Measurements from ENCODE around the gene CFAP410. TPM values are rescaled to one million over a fixed set of nuclear protein-coding genes. Genes with fewer than 3 reads are reported as not detected.
A peak's percentile ranks its signal among the peaks of the same experiment; 100 is the strongest.

The CFAP410 gene
- total and polyA plus RNA-seq, 2 donors (not counting 1 experiment from before 2014, with no cell fraction given): 69.2 to 98.8 TPM

DNA sequence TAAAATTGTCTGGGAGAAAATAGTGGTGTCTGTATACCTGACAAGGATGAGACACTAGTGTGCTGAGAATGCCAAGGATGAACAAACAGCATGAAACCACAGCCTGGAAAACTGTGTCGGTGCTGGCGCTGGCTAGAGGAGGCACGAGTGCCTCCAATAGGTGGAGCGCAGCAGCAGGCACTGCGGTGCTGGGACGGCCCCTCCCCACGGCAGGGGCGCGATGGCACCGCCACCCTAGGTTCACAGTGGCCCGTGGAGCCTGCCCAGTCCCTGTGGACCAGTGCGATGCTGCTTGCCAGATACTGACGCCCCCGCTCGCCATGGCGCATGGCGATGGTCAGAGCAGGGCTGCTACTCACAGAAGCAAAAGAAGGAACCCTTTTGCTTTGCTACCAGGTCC, 6.8 kb downstream of the CFAP410 start:
- H3K9me3 Mint-ChIP-seq (ENCODE audit: insufficient read depth): no peaks in the 10 kb centered on the region
- ATAC-seq (ENCODE audit: low read depth) (no peak), DNase-seq (no peak)
- H3K4me1 ChIP-seq (ENCODE audit: control insufficient read depth in 2 of 2, insufficient read depth in 2 of 2, low read length in 2 of 2): no peaks in the 10 kb centered on the region
- no peaks in the 10 kb centered on the region for H3K27me3 ChIP-seq (replicated peaks in 1 of 4; ENCODE audit: control extremely low read depth in 1 of 4, control insufficient read depth in 3 of 4, insufficient read depth in 4 of 4, low read length in 3 of 4)
- H3K9ac ChIP-seq (ENCODE audit: low read length): no peak overlapping the region
- no peak overlapping the region for H3K27ac ChIP-seq (ENCODE audit: low read length in 2 of 2)
- H3K4me3 ChIP-seq (ENCODE audit: control extremely low read depth in 1 of 5, extremely low read depth in 1 of 5, insufficient read depth in 1 of 5, low read depth in 2 of 5, low read length in 4 of 5): no peak overlapping the region
- POLR2A ChIA-PET: no interaction called here
- peaks cover 42% of the 10 kb centered on the region for H4K20me1 ChIP-seq (ENCODE audit: control insufficient read depth, insufficient read depth, low read length, poor library complexity, severe bottlenecking)
- H3K79me2 ChIP-seq (ENCODE audit: control insufficient read depth, insufficient read depth, low read length): no peaks in the 10 kb centered on the region
- no peak for TF ChIP-seq EZH2 (IDR thresholded peaks at IDR 0.05; ENCODE audit: borderline replicate concordance, insufficient read depth, low read depth, low read length, poor library complexity, severe bottlenecking)
- TF ChIP-seq, protein P1, sequence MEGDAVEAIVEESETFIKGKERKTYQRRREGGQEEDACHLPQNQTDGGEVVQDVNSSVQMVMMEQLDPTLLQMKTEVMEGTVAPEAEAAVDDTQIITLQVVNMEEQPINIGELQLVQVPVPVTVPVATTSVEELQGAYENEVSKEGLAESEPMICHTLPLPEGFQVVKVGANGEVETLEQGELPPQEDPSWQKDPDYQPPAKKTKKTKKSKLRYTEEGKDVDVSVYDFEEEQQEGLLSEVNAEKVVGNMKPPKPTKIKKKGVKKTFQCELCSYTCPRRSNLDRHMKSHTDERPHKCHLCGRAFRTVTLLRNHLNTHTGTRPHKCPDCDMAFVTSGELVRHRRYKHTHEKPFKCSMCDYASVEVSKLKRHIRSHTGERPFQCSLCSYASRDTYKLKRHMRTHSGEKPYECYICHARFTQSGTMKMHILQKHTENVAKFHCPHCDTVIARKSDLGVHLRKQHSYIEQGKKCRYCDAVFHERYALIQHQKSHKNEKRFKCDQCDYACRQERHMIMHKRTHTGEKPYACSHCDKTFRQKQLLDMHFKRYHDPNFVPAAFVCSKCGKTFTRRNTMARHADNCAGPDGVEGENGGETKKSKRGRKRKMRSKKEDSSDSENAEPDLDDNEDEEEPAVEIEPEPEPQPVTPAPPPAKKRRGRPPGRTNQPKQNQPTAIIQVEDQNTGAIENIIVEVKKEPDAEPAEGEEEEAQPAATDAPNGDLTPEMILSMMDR (IDR thresholded peaks at IDR 0.05): no peak
- intact Hi-C loops (cut with micrococcal nuclease): no loop called here
- CTCF ChIA-PET: no interaction called here
- no peaks in the 10 kb centered on the region for H3K27me3 Mint-ChIP-seq
- no peak overlapping the region for H3K27ac Mint-ChIP-seq
- no peak overlapping the region for H3K4me2 ChIP-seq (replicated peaks; ENCODE audit: low read depth, low read length, poor library complexity, severe bottlenecking)
- no peak overlapping the region for H3K4me3 Mint-ChIP-seq
- no peaks in the 10 kb centered on the region for H3K9me3 ChIP-seq (ENCODE audit: control extremely low read depth in 1 of 3, control insufficient read depth in 2 of 3, insufficient read depth in 1 of 3, low read length in 2 of 3)
- H3K4me1 Mint-ChIP-seq: no peaks in the 10 kb centered on the region
- WGBS (ENCODE audit: insufficient coverage): 94% methylated on average over 17 of the region's 17 CpGs
- H3K36me3 ChIP-seq (replicated peaks in 1 of 2; ENCODE audit: control extremely low read depth in 1 of 2, control insufficient read depth in 1 of 2, extremely low read depth in 1 of 2, insufficient read depth in 2 of 2, low read length in 1 of 2): peaks cover 0 to 30% of the 10 kb centered on the region in 2 experiments
- no peak overlapping the region for H2AFZ ChIP-seq (ENCODE audit: insufficient read depth, low read depth, low read length, poor library complexity, severe bottlenecking)

DNA sequence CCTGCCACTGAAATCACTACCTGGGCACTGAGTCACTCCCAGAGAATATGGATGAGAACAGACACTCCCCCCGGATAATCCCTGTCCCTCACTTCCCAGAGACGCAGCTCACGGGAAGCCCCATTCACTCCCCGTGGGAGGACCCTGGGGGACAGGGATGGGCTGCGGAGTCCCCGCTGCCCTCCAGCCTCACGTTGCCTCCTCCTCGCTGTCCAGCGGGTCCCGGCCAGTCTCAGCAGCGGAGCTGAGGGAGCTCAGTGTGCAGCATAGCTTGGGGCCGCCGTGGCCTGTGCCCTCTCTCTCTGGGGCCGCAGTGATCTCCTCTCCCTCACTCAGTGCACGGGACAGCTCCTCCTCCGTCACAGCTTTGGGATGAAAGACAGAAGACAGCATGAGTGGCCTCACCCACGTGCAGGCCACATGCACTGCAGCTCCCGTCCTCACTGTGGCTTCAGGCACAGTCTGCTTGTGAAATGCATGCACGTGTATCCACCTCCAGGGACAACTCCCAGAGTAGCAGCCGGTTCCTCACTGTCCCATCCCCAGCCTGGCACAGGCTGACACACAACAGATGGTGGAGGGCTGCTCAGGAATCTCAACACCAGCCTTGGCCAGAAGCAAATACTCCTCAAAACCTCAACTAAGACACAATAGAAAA, 7.4 kb downstream of the CFAP410 start:
- H2AFZ ChIP-seq (ENCODE audit: insufficient read depth, low read depth, low read length, poor library complexity, severe bottlenecking): no peak overlapping the region
- H3K4me3 Mint-ChIP-seq: no peak overlapping the region

More for the DNA sequence above, 7.4 kb downstream of the CFAP410 start:
- Histone ChIP-seq H3K79me2 (ENCODE audit: control insufficient read depth, insufficient read depth, low read length) (no peaks in the 10 kb centered on the region), H3K4me3 (ENCODE audit: control extremely low read depth in 1 of 5, extremely low read depth in 1 of 5, insufficient read depth in 1 of 5, low read depth in 2 of 5, low read length in 4 of 5) (no peak overlapping the region), H3K27ac (ENCODE audit: low read length in 2 of 2) (no peak overlapping the region), H3K4me1 (ENCODE audit: control insufficient read depth in 2 of 2, insufficient read depth in 2 of 2, low read length in 2 of 2) (no peaks in the 10 kb centered on the region), H3K9ac (ENCODE audit: low read length) (no peak overlapping the region), H4K20me1 (ENCODE audit: control insufficient read depth, insufficient read depth, low read length, poor library complexity, severe bottlenecking) (peaks cover 47% of the 10 kb centered on the region), H3K9me3 (ENCODE audit: control extremely low read depth in 1 of 3, control insufficient read depth in 2 of 3, insufficient read depth in 1 of 3, low read length in 2 of 3) (no peaks in the 10 kb centered on the region), H3K27me3 (replicated peaks in 1 of 4; ENCODE audit: control extremely low read depth in 1 of 4, control insufficient read depth in 3 of 4, insufficient read depth in 4 of 4, low read length in 3 of 4) (no peaks in the 10 kb centered on the region), H3K36me3 (replicated peaks in 1 of 2; ENCODE audit: control extremely low read depth in 1 of 2, control insufficient read depth in 1 of 2, extremely low read depth in 1 of 2, insufficient read depth in 2 of 2, low read length in 1 of 2) (peaks cover 0 to 26% of the 10 kb centered on the region in 2 experiments), H3K4me2 (replicated peaks; ENCODE audit: low read depth, low read length, poor library complexity, severe bottlenecking) (no peak overlapping the region)
- H3K27me3 Mint-ChIP-seq: no peaks in the 10 kb centered on the region
- ATAC-seq (ENCODE audit: low read depth) (no peak), DNase-seq (no peak)
- no peaks in the 10 kb centered on the region for H3K9me3 Mint-ChIP-seq (ENCODE audit: insufficient read depth)
- POLR2A ChIA-PET: no interaction called here
- 98% methylated on average over 20 of the region's 20 CpGs for WGBS (ENCODE audit: insufficient coverage)
- H3K27ac Mint-ChIP-seq: peak overlapping the region; percentile 37
- intact Hi-C loops (cut with micrococcal nuclease): no loop called here
- H3K4me1 Mint-ChIP-seq: no peaks in the 10 kb centered on the region
- TF ChIP-seq, protein P1 (IDR thresholded peaks at IDR 0.05): no peak
- no peak for TF ChIP-seq EZH2 (IDR thresholded peaks at IDR 0.05; ENCODE audit: borderline replicate concordance, insufficient read depth, low read depth, low read length, poor library complexity, severe bottlenecking)
- CTCF ChIA-PET: no interaction called here

Measured in B cell (primary cell).